ENCODE data around the gene CIART.
"Not testable (repeated sequence)": the region's sequence is repeated elsewhere in the genome, so short reads cannot be mapped to it uniquely, and the experiment has no call there.

Gene CIART

GRCh38 chr1:150262388-150263320 lies 19.7 kb upstream of the CIART start:
- no peak for DNase-seq (ENCODE audit: low read depth)

GRCh38 chr1:150263549-150263948 lies 18.8 kb upstream of the CIART start:
- no peak for DNase-seq (ENCODE audit: low read depth)

- no peak for DNase-seq (ENCODE audit: low read depth)
Observed at GRCh38 chr1:150267896-150268295, 14.5 kb upstream of the CIART start.

GRCh38 chr1:150268340-150268704 lies 14.0 kb upstream of the CIART start:
- DNase-seq (ENCODE audit: low read depth) = no peak

- DNase-seq (ENCODE audit: low read depth) = peak; percentile 91
Observed at GRCh38 chr1:150268705-150269403, 13.5 kb upstream of the CIART start, which contains the start of gene APH1A. TSS of gene APH1A (minus strand) at chr1:150269016. CDS start at chr1:150268810, 206 bp downstream.

GRCh38 chr1:150269451-150269850 lies 12.9 kb upstream of the CIART start:
- DNase-seq (ENCODE audit: low read depth) = no peak

GRCh38 chr1:150271291-150271959 lies 10.9 kb upstream of the CIART start:
- no peak for DNase-seq (ENCODE audit: low read depth)

GRCh38 chr1:150273311-150273710 lies 9.0 kb upstream of the CIART start:
- DNase-seq (ENCODE audit: low read depth) = no peak

- DNase-seq (ENCODE audit: low read depth) = no peak
Observed at GRCh38 chr1:150280138-150280707, 2.1 kb upstream of the CIART start.

- no peak for DNase-seq (ENCODE audit: low read depth)
Observed at GRCh38 chr1:150281221-150281757, 1.1 kb upstream of the CIART start.

GRCh38 chr1:150282558-150282958 lies 204 bp downstream of the CIART start:
- no peak for DNase-seq (ENCODE audit: low read depth)

- DNase-seq (ENCODE audit: low read depth) = no peak
Observed at GRCh38 chr1:150283260-150283659, 906 bp downstream of the CIART start.

GRCh38 chr1:150288382-150288781 lies 6.0 kb downstream of the CIART start:
- no peak for DNase-seq (ENCODE audit: low read depth)

GRCh38 chr1:150288822-150289221 lies 6.5 kb downstream of the CIART start:
- no peak for DNase-seq (ENCODE audit: low read depth)

- peak; percentile 81 for DNase-seq (ENCODE audit: low read depth)
Observed at GRCh38 chr1:150293433-150294253, 11.3 kb downstream of the CIART start, which contains the start of gene MRPS21. TSS of gene MRPS21 (plus strand) at chr1:150293861. CDS start at chr1:150294367, 506 bp downstream.

- no peak for DNase-seq (ENCODE audit: low read depth)
Observed at GRCh38 chr1:150295476-150295875, 13.1 kb downstream of the CIART start.

GRCh38 chr1:150299716-150300115 lies 17.4 kb downstream of the CIART start:
- no peak for DNase-seq (ENCODE audit: low read depth)

- no peak for DNase-seq (ENCODE audit: low read depth)
Observed at GRCh38 chr1:150302338-150302737, 20.0 kb downstream of the CIART start.

- DNase-seq (ENCODE audit: low read depth) = no peak
Observed at GRCh38 chr1:150302902-150303301, 20.5 kb downstream of the CIART start.

- not testable (repeated sequence) for DNase-seq (ENCODE audit: low read depth)
Observed at GRCh38 chr1:150308585-150308984, 26.2 kb downstream of the CIART start.
